KBM-7 (cell line): Measurements from ENCODE around the gene PIK3R5.
"Not testable (repeated sequence)": the region's sequence is repeated elsewhere in the genome, so short reads cannot be mapped to it uniquely, and the experiment has no call there.

ENCODE experiments used
- DNase-seq: peaks from one replicate; pipeline ENCODE4 v3.0.0-alpha.2; 2015
- in situ Hi-C: fragments of 300-500 bp; cut with MboI; formaldehyde crosslinking; loops from 2 replicates; pipeline ENCODE4 v1.14.3; 2020; ENCODE audit warnings: low sequenced_read_pairs, low pct_unique_long_range_greater_than_20kb, mixed read lengths

Gene PIK3R5

DNA sequence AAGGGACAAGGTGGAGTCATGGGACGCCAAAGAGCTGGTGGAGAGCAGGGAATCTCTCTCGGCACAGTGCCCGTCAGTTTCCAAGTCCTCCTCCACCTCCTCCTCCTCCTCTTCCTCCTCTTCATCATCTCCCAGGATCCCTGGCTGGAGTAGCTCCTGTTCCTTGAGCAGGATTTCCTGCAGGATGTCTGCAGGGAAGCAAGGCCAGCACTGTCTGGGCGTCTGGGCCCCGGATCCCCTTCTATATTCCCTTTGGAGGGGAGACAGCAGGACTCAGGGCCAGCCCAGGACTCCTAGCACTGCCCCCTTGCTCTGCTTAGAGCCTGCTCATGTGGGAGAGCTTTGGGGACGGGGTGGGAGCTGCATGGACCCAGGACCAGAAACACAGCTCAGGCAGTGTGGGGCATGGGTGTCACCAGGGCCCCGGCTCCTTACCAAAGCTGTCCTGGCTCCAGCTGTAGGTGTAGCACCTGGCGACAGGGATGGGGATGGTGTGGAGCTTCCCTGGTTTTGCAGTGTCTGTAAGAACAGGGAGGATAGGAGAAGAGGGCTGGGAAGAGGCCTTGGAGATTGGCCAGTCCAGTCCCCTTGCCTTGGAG lies 76.7 kb downstream of the PIK3R5 start:
- in situ Hi-C loops = no loop called here
- no peak for DNase-seq

DNA sequence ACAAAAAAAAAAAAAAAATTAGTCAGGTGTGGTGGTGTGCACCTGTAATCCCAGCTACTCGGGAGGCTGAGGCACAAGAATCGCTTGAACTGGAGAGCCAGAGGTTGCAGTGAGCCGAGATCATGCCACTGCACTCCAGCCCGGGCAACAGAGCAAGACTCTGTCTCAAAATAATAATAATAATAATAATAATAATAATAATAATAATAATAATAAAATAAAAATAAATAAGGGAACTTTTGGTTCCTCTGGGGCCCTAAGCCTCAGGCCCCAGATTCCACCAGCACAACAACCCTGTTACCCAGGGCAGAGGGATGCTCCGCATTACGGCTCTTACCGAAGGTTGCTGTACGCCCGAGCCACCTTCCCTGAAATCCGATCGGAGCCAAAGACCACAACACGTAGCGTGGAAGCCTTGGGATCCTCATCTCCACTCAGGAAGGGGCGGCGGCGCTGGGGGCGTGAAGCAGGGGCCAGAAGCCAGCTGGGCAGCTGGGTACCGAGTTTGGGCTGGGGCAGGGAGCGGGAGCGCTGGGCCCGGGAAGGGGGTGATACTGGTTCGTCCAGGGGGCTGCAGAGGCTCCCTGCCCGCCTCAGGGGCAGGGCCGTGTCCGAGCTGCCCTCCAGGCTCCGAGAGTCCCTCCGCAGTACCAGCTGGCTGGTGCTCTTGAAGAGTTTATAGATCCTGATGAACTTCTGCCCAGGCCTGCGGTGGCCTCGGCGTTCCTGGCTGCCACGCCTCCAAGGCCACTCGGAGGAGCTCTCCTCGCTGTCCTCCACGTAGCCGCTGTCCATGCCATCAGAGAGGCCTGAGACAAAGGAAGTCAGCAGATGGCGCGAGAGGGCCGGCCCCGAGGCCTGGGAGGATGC lies 77.4 kb downstream of the PIK3R5 start:
- in situ Hi-C loops = no loop called here
- no peak for DNase-seq

DNA sequence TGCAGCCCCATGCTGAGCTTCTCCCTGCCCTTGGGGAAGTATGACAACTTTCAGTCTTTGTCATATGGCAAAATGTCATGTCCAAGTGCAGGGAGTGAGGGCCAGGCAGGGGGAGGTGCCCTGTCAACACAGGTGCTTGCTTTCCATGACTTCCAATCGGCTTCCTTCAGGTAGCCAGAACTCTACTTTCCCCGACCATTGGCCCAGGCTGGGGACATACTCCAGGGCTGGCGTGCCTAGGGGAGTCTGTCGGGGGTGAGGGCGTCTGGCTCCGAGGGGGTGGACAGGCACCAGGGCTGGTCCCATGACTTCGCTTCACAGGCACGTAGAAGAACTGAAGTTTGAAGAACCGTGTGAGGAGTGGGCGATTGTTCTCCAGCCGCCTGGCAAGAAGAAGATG lies 78.2 kb downstream of the PIK3R5 start:
- no peak for DNase-seq
- in situ Hi-C loops = no loop called here

DNA sequence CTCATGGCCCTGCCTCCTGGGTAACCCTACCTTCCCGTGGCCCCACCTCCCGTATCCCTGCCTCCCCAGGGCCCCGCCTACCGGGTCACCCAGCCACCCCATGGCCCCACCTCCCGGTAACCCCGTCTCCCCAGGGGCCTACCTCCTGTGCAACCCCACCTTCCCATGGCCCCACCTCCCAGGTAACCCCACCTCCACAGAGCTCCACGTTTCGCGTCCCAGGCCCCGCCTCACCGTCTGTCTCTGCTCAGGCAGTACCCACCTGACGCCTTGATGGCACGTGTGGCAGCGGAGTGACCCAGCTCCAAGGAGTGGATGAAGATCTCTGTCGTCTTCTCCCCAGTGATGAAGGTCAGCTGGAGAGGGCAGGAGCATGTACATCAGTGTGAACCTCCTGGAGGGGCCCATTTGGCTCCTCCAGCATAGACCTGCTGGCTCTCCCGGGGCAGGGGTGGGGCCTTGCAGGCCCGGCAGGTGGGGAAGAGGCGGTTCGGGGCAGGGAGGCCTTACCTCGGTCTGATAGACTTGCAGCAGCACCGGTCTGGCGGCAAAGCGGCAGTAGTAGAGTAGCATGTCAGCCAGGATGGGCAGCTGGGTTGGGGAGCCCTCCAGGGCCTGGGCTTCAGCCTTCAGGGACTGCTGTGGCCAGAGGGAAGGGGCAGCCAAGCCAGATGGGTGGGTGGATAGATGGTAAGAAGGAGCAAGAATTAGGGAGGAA lies 79.4 kb downstream of the PIK3R5 start:
- in situ Hi-C loops = no loop called here

DNA sequence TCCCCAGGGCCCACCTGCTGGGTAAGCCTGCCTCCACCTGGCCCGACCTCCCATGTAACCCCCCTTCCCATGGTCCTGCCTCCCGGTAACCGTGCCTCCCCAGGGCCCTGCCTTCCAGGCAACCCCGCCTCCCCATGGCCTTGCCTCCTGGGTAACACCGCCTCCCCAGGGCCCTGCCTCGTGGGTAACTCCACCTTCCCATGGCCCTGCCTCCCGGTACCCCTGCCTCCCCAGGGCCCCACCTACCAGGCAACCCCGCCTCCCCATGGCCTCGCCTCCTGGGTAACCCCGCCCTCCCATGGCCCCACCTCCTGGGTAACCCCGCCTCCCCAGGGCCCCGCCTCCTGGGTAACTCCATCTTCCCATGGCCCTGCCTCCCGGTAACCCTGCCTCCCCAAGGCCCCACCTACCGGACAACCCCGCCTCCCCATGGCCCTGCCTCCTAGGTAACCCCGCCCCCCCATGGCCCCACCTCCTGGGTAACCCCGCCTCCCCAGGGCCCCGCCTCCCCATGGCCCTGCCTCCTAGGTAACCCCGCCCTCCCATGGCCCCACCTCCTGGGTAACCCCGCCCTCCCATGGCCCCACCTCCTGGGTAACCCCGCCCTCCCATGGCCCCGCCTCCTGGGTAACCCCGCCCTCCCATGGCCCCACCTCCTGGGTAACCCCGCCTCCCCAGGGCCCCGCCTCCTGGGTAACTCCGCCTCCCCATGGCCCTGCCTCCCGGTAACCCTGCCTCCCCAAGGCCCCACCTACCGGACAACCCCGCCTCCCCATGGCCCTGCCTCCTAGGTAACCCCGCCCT lies 80.1 kb downstream of the PIK3R5 start:
- in situ Hi-C loops, DNase-seq: not testable (repeated sequence)

More for the DNA sequence above, 79.4 kb downstream of the PIK3R5 start:
- no peak for DNase-seq

DNA sequence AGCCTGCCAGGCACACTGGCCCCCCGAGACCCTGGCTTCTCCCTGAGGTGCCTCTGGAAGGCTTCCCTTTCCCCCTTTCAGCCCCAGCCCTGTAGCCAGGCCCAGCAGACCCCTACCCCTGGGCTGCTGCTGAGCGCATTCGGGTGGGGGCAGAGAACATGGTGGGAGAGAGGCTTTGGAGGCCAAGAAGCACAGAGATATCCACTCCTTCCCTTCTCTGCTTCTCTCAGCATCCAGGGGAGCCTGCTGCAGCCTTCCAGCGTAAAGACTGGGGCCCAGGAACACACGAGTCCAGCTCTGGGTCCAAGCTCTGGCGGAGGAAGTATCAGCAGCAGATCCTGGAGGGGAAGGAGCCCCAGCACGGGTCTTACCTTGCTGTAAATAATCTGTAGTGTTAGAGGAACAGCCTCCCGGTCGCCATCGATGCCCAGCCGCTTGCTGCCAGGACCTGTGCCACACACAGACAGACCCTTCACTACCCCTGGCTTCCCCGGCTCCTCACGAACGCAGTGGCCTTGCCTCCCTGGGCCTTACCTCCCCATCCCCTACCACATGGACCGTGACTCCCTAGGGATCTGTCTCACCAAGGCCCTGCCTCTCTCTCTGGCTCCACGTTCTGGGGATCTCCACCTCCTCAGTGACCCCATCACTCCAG lies 81.0 kb downstream of the PIK3R5 start:
- in situ Hi-C loops = no loop called here
- no peak for DNase-seq

DNA sequence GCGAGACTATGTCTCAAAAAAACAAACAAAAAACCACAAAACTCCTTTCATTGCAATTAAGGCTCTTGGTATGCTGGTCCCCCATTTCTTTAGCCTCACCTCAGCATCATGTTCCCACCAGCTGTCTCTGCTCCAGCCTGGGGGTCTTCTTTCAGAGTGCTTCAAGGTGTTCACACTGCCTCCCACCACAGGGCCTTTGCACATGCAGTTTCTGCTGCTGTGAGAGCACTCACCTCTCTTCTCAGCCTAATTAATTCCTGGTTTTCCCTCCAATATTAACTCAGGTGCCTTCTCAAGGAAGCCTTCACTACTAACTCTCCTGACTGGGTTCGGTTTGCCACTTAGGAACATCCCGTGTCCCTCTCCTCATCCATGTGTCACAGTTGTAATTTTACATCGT lies 82.2 kb downstream of the PIK3R5 start:
- no peak for DNase-seq
- in situ Hi-C loops = no loop called here

DNA sequence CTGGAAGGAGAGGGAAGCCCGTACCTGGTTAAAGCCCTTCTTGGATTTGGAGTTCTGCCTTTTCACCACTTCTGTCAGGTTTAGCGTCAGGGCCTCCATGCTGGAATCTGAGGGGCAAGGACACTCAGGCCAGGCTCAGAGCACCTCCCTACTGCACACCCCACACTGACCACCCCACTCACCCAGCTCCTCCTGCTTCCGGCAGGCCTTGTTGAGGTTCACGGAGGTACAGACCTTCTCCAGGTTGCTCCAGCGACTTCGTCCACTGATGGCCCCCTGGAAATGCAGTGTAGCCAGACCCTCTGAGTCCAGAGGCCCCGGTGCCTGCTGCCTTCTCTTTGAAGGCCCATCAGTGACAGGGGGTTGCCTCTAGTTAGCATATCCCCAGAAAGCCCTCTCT lies 83.9 kb downstream of the PIK3R5 start:
- DNase-seq = no peak
- in situ Hi-C loops = no loop called here

DNA sequence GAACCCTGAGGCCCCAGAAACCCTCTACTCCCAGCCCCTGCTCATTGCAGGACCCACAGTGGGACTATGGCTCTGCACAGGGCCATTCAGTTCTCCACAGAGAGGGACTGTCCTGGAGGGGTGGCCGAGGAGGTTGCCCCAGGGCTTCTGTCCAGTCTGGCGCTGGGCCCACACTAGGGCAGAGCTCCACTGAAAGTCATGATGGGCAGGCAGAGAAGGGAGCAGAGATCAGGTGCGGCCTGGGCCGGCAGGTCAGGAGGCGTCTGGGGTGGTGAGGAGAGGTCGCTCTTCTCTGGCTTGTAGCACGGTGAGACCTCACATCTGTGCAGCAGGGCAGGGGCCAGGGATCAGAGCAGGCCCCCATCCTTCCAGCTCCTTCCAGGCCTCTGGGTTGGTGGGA lies 85.0 kb downstream of the PIK3R5 start:
- in situ Hi-C loops = no loop called here
- DNase-seq = no peak

DNA sequence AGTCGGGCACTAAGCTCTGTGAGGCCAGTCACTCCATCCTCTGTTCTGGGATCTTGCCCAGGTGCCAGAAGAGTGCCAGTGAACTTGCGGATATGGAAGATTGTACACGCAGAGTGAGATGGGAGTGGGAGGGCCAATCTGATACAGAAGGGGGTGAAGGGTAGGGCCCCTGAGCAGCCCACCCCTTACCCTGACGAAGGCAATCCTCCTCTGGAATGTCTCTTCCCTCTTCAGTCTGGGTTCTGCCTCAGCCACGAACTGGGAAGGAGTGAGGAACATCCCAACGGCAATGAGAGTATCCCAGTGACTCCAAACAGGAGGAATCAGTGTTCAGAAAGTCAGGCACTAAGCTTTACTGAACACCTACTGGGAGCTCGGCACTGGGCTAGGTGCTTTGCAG lies 86.1 kb downstream of the PIK3R5 start:
- no peak for DNase-seq
- in situ Hi-C loops = no loop called here

DNA sequence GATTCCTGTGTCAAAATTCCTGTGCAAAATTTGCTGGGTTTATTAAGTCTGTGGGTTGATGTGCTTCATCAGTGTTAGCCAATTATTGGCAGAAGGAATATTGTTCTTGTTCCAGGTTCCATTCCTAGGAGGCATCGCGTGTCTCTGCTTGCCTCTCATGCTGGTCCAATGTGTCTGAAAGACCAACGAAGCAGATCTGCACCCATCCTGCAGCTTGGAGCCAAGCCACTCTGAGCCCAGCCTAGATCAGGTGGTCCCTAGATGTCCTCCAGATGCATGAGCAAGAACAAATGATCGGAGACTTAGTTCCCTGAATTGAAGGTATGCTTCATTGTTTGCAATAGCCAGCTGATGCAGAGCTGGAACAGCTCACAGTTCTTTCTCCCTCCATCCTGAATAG lies 87.5 kb downstream of the PIK3R5 start:
- in situ Hi-C loops = no loop called here
- no peak for DNase-seq

DNA sequence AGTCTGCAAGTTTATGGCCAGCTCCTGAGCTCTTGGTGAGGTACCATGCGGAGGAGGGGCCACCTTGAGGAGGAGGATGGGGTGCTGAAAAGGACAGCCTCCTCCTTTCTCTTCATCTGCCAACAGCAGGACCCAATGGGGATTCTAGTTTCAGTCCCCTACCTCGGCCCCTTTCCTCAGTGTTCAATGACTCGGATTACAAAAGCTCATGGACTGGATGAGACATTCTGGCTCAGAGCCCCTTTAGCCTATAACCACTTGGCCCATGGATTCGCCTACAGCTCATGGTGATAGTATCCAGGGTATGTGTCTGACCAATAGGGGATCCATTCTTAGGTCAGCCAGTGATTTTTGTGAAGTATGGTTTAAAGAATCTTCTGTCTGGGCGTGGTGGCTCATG lies 89.5 kb downstream of the PIK3R5 start:
- DNase-seq = no peak
- in situ Hi-C loops = no loop called here

DNA sequence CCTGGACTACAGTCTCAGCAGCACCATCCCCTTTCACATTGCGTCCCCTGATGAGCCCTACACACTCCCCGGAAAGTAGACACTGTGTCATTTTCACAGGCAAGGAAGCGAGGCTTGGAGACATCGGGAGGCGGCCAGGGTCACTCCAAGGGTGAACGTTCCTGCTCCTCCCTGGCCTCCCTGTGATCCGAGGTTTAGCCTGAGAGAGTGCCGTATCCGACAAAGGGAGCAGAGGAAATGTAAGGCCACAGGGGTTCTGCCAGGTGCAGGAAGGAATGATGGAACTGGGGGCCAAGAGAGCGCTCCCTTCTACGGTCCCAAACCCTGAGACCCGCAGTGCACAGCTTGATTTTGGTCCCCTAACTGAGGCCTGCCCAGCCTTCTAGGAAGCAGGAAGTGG lies 90.1 kb downstream of the PIK3R5 start:
- in situ Hi-C loops = no loop called here

DNA sequence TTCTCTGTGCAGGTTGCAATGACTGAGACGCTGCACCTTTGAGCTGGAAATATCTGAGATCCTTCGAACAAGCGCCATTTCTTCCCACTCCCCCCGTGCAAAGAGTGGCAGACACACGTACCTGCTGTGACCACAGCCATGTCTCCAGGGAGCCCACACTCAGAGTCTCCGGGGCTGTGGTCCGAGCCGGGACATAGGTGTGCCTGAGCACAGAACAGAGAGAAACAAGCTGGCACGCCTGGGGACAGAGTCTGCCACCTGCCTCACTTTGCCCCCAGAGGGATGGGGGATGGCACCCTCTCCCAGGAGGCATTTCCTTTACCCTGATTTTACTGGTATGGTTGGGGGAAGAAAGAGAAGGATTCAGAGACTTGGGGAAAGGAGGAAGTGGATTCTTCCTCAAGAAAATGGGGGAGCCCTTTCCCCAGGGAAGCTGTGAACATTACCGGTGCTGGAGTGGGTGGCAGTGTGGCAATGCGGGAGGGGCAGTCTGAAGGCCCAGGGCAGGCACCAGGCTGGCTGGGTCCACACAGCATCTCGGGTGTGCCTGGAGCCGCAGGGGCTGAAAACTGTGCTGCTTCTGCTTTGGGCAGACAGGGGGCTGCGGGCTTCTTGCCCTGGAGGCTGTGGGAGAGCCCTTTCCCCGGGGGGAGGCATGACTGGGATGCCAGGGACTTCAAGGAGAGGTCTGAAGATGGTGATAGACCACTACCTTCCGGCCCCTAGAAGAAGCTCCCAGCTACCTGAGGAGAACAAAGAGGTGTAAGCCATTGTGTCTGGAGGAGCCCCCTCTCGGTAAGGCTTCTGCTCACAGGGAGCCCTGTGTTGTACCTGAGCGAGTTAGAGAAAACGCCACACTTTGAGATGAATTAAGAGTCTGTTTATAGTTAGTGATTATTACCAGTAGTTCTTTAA lies 91.4 kb downstream of the PIK3R5 start:
- DNase-seq = no peak
- in situ Hi-C loops = no loop called here

More for the DNA sequence above, 90.1 kb downstream of the PIK3R5 start:
- no peak for DNase-seq

DNA sequence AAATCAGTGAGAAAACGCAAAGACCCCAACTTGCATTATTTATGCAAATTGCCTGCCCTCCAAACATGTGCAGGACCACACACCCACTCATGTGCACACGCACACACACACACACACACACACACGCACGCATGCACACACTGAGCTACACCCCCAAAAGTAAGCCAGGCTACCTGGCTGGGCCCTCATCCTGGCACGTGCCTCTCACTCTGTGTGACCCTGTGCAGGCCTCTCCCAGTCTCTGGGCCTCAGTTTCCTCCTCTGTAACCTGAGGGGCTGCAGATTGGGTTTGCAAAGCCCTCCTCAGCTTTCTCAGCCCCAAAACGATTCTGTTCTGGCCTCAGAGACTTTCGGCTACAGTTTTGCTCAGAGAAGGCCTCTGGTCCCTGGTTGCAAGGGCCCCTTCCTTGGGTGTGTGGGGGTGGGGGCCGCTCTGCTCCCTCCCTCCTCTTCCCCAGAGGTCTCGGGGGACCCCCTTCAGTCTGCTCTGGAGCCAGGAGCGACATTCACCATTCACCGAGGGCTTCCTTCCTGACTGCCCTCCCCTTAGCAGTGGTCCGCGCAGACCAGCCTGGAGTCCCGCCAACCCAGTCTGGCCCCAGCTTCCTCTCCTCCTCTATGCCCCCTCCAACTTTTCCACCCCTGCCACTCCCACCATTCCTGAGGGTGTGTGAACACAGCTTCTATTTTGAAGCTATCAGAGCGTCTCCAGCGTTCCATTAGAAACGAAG lies 92.6 kb downstream of the PIK3R5 start:
- DNase-seq = no peak
- in situ Hi-C loops = no loop called here

DNA sequence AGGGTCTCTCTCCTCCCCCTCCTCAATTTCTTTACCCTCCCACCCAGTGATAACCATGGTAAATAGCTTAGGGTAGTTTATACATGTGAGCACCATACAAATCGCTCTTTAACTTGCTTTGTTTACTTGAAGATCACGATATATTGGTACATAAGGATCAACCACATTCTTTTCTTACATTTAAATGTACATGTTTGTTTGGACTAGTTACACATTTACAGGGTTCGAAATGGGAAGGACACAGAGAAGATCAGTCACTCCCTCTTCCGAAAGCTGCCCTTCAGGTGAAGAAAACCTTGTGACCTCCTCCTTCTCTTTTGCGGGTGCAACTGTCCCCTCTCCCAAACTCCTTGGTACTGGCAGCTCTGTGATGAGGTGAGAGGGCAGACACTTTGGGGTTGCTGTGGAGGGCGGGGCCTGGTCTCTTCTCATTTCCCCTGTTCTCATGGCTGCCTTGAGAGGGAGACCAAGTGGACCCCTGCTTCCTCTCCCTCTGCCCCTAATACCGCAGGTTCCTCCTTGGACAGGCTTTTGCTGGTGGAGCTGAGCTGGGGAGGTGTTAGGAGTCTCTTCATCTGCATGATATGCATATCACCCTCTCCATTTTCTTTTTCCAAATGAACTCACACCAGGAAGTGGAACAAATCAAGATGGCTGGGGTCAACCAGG lies 93.3 kb downstream of the PIK3R5 start:
- peak; percentile 66 for DNase-seq
- in situ Hi-C loops = no loop called here

DNA sequence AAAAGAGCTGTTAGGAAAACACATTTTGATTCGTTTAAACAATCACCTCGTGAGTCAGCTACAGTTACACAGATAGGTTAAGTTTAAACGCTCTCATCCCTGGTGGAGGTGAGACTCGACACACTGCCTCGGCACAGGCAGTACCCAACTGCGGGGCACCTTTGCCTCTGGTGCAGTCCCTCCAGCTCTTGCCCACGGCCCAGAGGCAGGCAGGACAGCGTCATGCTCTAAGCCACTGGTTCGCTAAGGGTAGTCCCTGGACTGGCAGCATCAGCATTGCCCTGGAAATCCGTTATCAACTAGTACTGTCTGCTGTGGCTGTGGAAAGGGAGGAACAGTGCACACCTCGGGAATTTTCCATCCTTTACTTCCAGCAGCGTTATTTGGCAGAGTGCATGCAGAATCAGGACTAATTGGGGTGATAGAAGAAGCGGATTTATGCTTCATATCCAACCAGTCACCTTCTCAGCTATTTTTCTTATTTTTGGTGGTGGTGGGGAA lies 94.4 kb downstream of the PIK3R5 start:
- DNase-seq = no peak
- in situ Hi-C loops = no loop called here
